ENCODE measurements around the gene HOXA10.

HOXA10 gene

DNA sequence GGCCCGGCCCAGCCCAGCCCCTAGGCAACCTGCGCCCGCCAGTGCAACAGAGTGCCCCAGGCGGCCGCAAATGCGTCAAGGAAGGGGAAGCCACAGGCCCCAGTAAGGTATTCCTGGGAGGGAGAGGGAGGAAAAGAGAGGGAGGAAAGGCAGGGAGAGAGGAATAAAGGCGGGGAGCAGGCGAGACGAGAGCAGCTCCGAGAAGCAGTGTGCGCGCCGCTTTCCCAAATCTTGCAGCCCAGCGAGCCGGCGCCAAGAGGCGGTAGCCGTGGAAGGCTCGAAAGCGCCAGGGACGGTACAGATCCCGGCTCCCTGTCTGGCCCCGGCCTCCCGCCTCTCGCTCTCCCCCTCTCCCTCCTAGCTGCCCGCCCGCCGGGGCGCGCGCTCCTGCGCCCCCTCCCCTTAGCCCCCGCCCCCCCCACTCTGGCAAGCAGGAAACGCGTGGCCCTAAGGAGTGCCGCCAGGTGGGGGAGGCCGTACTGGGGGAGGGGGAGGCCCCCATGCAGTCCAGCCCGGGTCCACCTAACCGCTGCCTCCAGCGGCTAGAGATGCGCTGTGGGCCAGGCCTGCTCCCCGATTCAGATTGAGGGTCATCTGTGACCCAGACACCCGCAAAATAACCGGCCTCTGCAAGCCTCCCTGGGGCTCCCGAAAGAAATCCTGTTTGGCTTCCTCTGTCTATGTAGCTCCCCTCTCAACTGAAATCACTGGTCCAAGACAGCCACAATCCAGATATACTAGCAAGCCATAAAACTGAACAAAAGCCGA is 4.3 kb downstream of the HOXA10 start:
- no peaks in the 10 kb centered on the region for H3K79me2 ChIP-seq

GRCh38 chr7:27168265-27168947 is 5.7 kb downstream of the HOXA10 start:
- no peak overlapping the region for H3K9ac ChIP-seq
- H2AFZ ChIP-seq, result no peak overlapping the region
- H3K79me2 ChIP-seq, result no peaks in the 10 kb centered on the region
- no peaks in the 10 kb centered on the region for H3K9me3 ChIP-seq (ENCODE audit: control insufficient read depth, low read length)
- H3K27me3 ChIP-seq (ENCODE audit: control insufficient read depth, insufficient read depth, low read length), result peaks cover 56% of the 10 kb centered on the region
- no peak overlapping the region for H3K4me3 ChIP-seq (ENCODE audit: low read depth, low read length)
- H3K4me2 ChIP-seq (ENCODE audit: low read length), result no peak overlapping the region
- H3K27ac ChIP-seq, result no peak overlapping the region
- no peaks in the 10 kb centered on the region for H3K36me3 ChIP-seq (ENCODE audit: control insufficient read depth, insufficient read depth, low read length)
- H3K4me1 ChIP-seq, result no peaks in the 10 kb centered on the region
- TF ChIP-seq, protein P1, sequence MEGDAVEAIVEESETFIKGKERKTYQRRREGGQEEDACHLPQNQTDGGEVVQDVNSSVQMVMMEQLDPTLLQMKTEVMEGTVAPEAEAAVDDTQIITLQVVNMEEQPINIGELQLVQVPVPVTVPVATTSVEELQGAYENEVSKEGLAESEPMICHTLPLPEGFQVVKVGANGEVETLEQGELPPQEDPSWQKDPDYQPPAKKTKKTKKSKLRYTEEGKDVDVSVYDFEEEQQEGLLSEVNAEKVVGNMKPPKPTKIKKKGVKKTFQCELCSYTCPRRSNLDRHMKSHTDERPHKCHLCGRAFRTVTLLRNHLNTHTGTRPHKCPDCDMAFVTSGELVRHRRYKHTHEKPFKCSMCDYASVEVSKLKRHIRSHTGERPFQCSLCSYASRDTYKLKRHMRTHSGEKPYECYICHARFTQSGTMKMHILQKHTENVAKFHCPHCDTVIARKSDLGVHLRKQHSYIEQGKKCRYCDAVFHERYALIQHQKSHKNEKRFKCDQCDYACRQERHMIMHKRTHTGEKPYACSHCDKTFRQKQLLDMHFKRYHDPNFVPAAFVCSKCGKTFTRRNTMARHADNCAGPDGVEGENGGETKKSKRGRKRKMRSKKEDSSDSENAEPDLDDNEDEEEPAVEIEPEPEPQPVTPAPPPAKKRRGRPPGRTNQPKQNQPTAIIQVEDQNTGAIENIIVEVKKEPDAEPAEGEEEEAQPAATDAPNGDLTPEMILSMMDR (IDR thresholded peaks at IDR 0.05), result no peak

More for the DNA sequence above, 4.3 kb downstream of the HOXA10 start:
- H3K4me2 ChIP-seq (ENCODE audit: low read length), result no peak overlapping the region
- H3K36me3 ChIP-seq (ENCODE audit: control insufficient read depth, insufficient read depth, low read length), result no peaks in the 10 kb centered on the region
- no peaks in the 10 kb centered on the region for H3K4me1 ChIP-seq
- no peak overlapping the region for H2AFZ ChIP-seq
- peaks cover 55% of the 10 kb centered on the region for H3K27me3 ChIP-seq (ENCODE audit: control insufficient read depth, insufficient read depth, low read length)
- no peak overlapping the region for H3K4me3 ChIP-seq (ENCODE audit: low read depth, low read length)
- TF ChIP-seq, protein P1 (IDR thresholded peaks at IDR 0.05), result no peak
- H3K9ac ChIP-seq, result no peak overlapping the region
- H3K9me3 ChIP-seq (ENCODE audit: control insufficient read depth, low read length), result no peaks in the 10 kb centered on the region
- H3K27ac ChIP-seq, result no peak overlapping the region

DNA sequence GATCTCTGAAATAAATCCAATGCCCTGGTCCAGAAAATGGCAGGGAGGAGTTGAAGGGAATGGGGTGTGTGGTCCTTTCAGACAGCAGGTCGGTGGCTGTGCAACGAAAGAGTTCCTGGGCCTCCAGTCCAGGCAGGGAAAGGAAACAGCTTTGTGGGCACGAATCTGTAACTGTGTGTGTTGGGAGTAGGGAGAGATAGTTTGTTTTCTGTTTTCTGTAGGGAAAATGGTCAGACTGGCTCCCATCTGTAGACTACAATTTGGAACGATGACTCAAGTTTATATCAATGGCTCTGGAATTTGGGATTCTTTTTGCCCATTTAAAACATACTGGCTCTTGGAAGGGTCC is 6.2 kb downstream of the HOXA10 start:
- Histone ChIP-seq H3K9ac (no peak overlapping the region), H3K4me2 (ENCODE audit: low read length) (no peak overlapping the region), H3K79me2 (no peaks in the 10 kb centered on the region), H3K4me1 (no peaks in the 10 kb centered on the region), H2AFZ (no peak overlapping the region), H3K27me3 (ENCODE audit: control insufficient read depth, insufficient read depth, low read length) (peaks cover 56% of the 10 kb centered on the region), H3K27ac (no peak overlapping the region), H3K9me3 (ENCODE audit: control insufficient read depth, low read length) (no peaks in the 10 kb centered on the region), H3K36me3 (ENCODE audit: control insufficient read depth, insufficient read depth, low read length) (no peaks in the 10 kb centered on the region), H3K4me3 (ENCODE audit: low read depth, low read length) (no peak overlapping the region)
- TF ChIP-seq, protein P1 (IDR thresholded peaks at IDR 0.05), result no peak

GRCh38 chr7:27166531-27167505 is 7.3 kb downstream of the HOXA10 start:
- Histone ChIP-seq H3K4me2 (ENCODE audit: low read length) (no peak overlapping the region), H2AFZ (no peak overlapping the region), H3K4me3 (ENCODE audit: low read depth, low read length) (no peak overlapping the region), H3K36me3 (ENCODE audit: control insufficient read depth, insufficient read depth, low read length) (no peaks in the 10 kb centered on the region), H3K27me3 (ENCODE audit: control insufficient read depth, insufficient read depth, low read length) (peaks cover 45% of the 10 kb centered on the region), H3K9me3 (ENCODE audit: control insufficient read depth, low read length) (no peaks in the 10 kb centered on the region), H3K4me1 (no peaks in the 10 kb centered on the region), H3K27ac (no peak overlapping the region), H3K9ac (no peak overlapping the region), H3K79me2 (no peaks in the 10 kb centered on the region)
- TF ChIP-seq, protein P1 (IDR thresholded peaks at IDR 0.05), result no peak

Data from parathyroid adenoma (tissue), 2 donors.